ENCODE data around the gene PRPS1.
"Not testable (repeated sequence)": the region's sequence is repeated elsewhere in the genome, so short reads cannot be mapped to it uniquely, and the experiment has no call there.

Gene PRPS1

DNA sequence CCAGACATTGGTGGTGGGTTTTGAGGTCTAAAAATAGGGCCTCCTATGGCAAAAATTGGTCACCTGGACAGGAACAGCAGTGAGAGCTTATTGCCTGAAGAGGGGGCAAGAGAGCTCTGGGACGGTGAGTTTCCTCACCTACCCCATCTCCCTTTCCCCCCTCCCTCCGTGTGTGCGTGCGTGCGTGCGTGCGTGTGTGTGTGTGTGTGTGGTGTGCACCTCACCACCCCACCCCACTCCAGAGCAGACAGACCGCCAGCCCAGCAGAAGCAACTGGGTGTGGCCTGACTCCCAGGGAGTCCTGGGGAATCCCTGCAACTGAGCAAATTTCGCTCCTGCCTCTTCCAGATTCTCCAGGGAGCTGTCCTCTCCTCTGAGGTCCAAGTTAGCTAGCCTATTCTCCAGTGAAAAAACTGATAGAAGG, 44.7 kb downstream of the PRPS1 start:
- FAIRE-seq, result peak; percentile 90
- DNase-seq (ENCODE audit: extremely low spot score, insufficient read length, low read depth), result no peak

DNA sequence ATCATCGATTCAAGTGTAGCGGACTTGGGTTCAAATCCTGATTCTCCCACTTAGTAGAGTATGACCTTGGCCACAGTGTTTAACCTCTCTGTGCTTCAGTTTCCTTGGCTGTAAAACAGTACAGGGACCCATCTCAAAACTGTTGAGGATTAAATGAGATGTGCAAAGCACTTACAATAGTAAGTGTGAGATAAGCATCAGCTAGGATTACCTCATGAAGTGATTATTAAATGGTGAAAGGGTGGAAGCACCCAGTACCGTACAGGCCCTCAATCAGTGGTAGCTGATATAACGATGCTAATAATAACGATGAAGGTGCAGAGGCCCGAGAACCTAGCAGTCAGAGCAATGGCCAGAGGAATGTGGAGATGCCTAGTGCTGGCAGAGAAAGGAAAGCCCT, 45.1 kb downstream of the PRPS1 start:
- FAIRE-seq (peak; percentile 59), DNase-seq (ENCODE audit: extremely low spot score, insufficient read length, low read depth) (no peak)

DNA sequence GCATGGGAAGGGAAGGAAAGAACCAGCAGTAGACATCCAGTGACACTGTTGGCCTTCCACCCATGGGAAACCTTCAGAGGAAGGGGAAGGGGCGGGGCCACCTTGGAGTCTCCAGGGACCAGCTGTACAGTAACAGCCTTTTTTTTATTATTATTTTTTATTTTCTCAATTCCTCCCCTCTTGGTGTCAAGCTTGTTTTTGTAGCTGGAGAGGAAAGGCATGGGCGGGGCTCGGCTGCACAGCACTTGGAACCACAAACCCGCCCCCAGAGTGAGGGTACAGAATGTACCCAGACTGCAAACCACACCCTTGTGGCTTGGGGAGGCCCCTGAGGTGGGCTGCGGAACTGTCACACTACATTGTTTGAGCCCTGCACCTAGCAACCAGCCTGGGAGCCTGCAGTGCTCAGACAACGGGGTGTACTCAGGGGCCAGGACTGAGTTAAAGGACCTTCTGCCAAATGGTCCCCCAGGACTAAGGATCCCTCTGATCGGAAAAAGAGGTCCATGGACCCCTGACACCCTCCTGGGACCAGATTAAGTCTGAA, 45.7 kb downstream of the PRPS1 start:
- FAIRE-seq (peak; percentile 98), DNase-seq (ENCODE audit: extremely low spot score, insufficient read length, low read depth) (peak; percentile 42)

DNA sequence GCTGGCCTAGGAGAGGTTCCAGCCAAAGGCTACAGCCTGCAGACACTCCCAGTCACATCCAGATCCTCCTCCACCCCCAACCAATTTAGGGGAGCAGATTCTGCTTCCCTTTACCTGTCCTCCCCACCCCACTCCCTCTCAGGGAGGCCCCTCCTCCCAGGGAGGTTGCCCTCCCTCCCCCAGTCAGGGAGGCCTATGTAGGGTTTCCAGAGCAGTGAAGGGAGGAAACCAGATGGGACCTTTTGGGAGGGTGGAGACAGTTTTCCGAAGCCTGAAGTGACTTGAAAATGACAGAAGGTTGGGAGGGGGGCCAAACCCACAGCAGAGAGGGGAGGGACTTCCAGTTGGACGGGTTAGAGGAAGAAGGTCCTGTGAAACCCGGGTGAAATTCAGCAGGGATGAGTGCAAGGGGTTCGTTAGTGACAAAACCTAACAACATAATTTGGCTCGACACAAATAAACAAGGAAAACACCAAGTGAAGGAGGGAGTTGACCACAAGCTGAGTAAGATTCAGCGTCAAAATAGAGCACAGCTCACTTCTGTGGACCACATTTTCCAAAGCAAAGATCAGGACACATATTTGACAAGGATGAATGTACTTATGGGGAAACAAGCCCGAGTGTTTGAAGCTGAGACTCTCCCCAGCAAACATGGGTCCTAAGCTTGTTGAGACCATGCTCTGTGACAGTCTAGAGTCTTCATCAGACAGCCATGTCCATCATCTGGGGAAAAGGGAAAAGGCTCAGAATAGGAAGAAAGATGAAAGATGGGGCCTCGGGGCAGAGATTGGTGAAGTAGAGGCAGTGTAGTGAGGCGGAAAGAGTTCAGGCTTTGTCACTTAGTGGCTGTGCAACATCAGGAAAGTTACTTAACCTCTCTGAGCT, 46.4 kb downstream of the PRPS1 start:
- DNase-seq (ENCODE audit: extremely low spot score, insufficient read length, low read depth), result no peak
- FAIRE-seq, result peak; percentile 87

DNA sequence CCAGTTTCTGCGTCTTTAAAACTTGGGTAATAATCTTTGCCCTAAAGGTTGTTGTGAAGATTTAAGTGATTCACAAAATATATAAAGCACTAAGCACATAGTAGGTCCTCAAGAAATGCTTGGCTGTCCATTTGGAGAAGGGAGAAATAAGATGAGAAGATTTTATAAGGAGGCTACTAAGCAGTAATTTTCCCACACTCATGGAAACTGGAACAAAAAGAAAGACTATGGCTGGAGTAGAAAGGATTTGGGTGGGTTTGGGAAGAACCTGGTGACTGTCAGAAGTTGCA, 47.0 kb downstream of the PRPS1 start:
- no peak for DNase-seq (ENCODE audit: extremely low spot score, insufficient read length, low read depth)
- FAIRE-seq, result no peak

DNA sequence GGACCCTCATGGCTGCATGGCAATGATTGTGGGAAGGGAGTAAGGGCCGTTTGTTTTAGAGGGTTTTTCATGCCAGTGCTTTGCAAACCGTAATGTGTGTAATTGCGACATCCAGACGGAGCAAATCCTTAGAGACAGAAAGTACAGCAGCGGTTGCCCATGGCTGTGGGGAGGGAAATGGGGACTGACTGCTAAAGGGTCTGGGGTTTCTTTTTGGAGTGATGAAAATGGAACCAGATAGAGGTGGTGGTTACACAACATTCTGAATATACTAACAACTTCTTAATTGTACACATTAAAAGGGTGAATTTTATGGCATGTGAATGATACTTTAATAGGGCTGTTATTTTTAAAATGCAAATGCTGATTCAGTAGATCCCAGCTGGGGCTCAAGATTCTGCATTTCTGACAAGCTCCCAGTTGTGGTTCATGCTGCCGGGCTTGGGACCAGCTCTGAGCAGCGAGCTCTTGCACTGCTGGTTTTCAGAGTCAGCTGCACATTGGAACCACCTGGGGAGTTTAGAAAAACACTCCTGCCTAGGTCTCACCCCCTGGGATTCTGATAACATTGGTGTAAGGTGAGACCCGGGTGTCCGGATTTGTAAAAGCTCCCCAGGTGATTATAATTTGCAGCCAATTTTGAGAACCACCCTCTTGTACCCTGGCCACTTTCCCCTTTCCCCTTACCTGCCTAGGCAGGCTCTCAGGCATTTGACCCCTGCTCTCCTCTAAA, 47.7 kb downstream of the PRPS1 start:
- DNase-seq (ENCODE audit: extremely low spot score, insufficient read length, low read depth) (no peak), FAIRE-seq (peak; percentile 57)

DNA sequence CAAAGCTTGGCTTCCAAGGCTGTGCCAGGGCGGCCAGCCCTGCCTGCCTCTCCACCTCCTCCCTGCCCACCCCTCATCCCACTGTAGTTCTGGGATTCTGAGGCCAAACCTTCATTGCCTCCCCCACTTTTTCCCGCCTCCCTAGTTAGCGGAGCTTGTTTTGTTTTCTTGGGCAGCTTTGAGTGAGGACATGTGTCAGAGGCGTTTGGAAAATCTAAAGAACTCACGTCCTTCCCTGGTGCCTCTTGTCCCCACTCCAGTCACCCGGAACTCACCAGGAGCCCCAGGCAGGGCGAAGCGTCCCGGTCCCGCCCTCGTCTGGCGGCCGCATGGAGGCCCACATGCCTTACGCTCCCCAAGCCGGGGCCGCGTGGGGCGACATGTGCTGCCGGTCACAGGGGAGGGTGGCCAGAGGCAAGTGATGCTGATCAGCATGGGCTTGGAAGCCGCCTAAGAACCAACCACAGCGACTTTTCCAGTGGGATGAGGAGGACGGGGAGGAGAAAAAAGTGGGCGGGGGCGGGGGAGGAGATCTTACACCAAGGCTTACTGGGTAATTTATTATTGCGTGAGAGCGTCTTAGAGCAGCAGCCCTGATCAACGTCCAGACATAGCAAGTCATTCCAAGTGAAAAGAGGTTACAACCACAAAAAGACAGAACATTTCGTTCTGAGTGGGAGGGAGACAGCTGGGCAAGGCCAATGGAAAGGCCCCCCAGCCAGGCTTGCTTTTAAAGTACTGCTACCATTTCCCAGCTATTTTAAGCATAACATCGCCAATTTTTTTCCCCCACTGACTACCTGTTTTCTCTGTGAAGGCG, 48.5 kb downstream of the PRPS1 start:
- FAIRE-seq (peak; percentile 73), DNase-seq (ENCODE audit: extremely low spot score, insufficient read length, low read depth) (no peak)

DNA sequence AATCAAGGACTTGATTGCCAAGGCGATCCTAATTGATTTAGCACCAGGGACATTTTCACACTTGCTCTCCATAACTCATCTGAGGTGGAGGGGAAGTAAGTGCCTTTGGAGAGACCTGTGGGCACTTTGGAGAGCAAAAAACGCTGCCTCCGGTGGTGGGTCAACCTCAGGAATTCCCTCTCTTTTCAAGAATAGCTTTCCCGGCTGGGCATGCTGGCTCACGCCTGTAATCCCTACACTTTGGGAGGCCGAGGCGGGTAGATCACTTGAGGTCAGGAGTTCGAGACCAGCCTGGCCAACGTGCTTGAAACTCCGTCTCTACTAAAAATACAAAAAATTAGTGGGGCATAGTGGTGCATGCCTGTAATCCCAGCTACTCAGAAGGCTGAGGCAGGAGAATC, 49.2 kb downstream of the PRPS1 start:
- FAIRE-seq, result no peak

DNA sequence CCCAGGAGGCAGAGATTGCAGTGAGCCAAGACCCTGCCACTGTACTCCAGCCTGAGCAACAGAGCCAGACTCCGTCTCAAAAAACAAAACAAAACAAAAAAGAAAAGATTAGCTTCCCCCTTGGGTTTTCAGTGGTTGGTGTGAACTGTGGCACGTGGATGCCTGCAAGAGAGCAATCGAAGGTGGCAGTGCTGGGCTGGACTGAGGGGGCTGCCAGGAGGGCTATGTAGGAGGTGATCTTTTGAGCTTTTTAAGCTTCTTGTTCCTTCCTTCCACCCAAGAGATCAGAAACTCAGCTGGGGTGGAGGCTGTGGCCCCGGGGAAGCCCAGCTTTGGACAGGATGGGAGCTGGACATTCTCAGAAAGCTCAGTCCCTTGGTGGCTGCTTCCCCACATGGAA, 49.6 kb downstream of the PRPS1 start:
- DNase-seq (ENCODE audit: extremely low spot score, insufficient read length, low read depth) (no peak), FAIRE-seq (no peak)

More for the DNA sequence above, 49.2 kb downstream of the PRPS1 start:
- DNase-seq (ENCODE audit: extremely low spot score, insufficient read length, low read depth), result no peak

DNA sequence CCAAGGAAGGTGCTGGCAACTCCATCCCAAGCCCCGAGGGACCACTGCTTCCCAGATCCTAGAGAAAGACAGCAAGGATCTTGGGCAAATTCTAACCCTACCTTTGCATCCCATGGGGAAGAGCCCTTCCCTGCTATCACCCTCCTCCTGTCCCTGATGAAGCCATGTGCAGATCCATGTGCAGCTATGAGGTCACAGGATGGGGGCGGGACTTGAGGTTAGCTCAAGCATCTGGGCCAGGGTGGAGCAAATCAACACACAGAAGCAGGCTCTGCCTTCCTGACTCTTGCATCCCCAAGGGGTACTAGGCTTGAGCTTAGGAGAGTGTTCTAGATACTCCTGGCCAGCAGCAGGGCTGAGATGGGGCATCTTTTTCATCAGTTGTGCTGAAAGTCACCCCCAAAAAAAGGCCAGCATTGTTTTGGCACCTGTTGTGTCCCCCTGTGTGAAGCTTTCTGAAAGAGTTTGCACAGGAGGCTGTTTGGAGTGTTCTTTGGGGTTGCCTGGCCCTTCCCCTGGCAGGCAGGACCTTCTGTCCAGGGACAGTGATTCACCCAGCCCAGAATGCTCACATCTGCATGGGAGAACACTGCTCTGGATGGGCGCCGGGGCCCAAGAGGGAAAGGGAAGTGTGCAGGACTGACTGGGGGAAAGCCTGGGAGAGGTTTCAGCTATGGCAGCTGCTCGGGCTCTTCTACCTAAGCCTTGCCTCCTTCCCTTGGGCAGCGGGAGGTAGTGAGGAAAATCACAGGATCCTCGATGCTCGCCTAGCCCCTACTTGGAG, 50.8 kb downstream of the PRPS1 start:
- FAIRE-seq (peak; percentile 75), DNase-seq (ENCODE audit: extremely low spot score, insufficient read length, low read depth) (no peak)

DNA sequence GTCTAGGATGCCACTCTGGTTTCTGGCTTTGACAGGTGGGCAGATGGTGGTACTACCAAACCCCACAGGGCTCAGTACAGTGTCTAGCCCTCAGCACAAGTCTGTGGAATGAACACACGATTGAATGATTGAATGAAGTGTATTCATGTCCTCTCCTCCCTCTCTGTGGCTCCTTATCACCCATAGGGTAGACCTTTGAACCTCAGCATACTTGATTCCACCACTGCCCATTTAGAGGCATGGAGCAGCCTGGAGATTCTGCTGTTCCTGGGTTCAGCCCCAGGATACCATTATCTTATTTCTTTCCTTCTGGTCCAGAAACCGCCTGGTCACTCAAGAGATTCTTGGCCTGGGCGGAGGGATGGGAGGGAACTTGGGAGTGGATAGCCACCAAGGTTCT, 53.9 kb downstream of the PRPS1 start:
- DNase-seq (ENCODE audit: extremely low spot score, insufficient read length, low read depth), result no peak

DNA sequence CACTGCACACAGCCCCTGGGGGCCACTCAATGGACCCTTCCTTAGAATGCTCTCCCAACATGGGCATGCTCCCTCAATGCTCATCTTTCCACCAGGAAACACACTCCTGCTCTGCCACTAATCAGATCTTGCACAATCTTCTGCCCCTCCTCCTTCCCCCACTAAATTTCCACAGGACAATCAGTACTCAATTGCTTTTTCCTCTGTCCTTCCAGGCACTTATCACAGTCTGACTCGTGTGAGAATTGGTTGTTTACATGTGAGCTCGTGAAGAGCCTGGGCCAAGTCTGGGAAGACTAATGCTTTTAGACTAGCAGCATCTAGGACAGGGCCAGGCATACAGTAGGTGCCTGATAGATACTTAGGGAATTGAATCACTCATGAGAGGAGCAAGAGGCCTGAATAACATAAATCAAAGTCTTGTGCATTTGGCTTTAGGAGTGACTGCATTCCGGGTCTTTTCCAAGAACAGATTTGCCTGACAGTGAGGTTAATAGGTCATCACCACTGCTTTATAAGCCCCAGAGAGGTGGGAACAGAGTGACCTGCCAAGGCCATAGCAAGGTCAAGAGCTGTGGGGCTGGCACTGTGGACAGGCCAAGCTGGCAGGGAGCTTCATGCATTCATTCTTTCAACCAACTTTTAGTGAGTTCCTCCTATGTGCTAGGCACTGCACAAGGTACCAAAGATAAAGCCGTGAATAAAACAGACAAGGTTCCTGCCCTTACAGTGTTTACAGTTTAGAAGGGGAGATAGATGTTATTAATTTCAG, 55.0 kb downstream of the PRPS1 start:
- FAIRE-seq (no peak), DNase-seq (ENCODE audit: extremely low spot score, insufficient read length, low read depth) (no peak)

More for the DNA sequence above, 53.9 kb downstream of the PRPS1 start:
- no peak for FAIRE-seq

DNA sequence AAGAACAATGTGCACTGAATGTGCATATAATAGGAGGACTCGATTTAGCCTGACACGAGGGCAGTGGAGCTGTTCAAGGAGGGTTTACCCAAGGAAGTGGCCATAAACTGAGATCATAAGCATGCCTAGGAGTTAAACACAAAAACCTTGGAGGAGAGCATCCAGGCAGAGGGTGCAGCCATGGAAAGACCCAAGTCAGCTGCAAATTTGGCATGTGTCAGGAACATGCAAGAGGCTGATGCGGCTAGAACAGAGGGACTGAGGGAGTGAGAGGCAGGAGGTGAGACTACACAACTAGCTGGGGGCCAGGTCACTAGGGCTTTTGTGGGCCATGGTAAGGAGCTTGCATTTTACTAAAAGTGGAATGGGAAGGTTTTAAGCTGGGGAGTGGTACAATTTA, 55.6 kb downstream of the PRPS1 start:
- FAIRE-seq (no peak), DNase-seq (ENCODE audit: extremely low spot score, insufficient read length, low read depth) (no peak)

DNA sequence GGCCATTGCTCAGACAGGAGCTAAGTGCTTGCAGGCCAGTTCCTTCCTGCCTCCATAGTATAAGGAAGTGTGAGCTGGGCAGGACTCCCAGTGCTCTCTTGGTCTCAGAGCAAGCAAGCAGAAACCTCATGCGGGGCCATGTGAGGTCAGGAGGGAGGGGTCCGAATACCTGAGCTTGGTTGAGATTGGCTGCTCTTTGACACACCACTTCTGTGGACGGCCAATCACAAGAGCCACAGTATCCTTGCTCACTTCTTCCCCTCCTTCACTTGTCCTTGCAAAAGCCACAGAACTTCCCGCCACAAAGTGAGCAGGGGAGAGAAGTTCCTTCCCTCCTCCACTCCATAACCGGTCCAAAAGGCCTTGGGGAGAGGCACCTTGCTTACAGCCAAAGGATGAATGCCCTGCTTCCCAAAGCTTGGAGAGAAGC, 56.7 kb downstream of the PRPS1 start:
- DNase-seq (ENCODE audit: extremely low spot score, insufficient read length, low read depth), result no peak

DNA sequence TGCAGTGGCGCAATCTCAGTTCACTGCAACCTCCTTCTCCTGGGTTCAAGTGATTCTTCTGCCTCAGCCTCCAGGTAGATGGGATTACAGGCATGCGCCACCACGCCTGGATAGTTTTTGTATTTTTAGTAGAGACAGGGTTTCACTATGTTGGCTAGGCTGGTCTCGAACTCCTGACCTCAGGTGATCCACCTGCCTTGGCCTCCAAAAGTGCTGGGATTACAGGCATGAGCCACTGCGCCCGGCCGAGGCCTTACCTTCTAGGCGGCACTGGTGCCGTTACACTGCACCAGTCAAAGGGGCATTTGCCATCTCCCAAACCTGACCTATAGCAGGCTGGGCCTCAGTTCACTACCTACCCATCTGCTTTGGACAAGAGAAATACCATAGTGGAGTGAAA, 57.3 kb downstream of the PRPS1 start:
- DNase-seq (ENCODE audit: extremely low spot score, insufficient read length, low read depth); FAIRE-seq: not testable (repeated sequence)

More for the DNA sequence above, 56.7 kb downstream of the PRPS1 start:
- FAIRE-seq, result peak; percentile 89

DNA sequence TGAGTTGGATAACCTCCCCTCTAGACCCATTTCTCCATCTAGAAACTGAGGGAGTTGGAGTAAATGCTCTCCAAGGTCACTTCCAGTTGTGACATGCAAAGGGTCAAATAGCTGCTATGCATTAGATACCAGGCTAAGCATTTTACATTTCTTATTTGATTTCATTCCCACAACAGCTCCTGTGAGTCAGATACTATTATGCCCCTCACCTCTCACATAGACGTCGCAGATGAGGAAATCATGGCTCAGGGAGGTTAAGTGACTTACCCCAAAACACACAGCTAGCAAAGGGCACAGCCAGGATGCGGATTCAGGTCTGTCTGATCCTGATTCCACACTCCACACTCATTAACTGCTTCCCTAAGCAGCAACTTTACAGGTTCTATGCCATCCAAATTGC, 57.7 kb downstream of the PRPS1 start:
- FAIRE-seq, result no peak
- no peak for DNase-seq (ENCODE audit: extremely low spot score, insufficient read length, low read depth)

DNA sequence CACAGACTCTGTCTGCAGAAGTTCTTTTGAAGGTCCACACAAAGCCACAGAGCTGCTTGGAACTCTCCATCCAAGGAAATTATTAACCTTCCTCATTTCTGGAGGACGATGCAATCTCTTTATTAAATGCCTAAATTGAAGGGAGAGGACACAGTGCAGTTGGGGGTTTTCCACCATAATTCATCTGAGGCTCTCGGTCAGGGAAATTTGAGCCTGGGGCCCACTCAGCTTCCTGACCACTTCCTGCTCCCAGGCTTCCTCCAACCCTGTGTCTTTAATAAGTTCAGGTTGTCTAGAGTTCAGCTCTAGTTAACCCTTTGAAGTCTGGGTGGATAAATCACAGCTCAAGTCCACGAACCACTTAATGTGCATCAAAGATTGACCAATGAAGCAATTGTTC, 58.5 kb downstream of the PRPS1 start:
- DNase-seq (ENCODE audit: extremely low spot score, insufficient read length, low read depth) (no peak), FAIRE-seq (peak; percentile 58)

DNA sequence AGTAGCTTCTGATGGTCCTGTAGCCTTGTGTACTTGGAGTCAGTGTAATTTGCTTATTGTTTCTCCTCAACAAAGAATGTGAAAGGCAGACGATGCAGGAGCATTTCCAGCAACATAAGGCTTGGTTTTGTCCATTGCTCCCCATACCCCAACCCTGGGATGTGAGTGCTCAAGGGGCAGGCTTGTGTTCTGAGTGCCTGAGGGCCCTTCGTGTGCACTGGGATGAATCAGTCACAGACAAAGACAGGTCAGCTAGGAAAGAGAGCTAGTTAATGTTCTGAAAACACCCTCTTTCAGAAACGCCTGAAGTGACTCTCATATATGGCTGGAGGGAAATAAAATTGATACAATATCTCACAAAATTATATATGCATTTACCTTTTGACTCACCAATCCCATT, 59.1 kb downstream of the PRPS1 start:
- no peak for FAIRE-seq
- DNase-seq (ENCODE audit: extremely low spot score, insufficient read length, low read depth), result no peak

DNA sequence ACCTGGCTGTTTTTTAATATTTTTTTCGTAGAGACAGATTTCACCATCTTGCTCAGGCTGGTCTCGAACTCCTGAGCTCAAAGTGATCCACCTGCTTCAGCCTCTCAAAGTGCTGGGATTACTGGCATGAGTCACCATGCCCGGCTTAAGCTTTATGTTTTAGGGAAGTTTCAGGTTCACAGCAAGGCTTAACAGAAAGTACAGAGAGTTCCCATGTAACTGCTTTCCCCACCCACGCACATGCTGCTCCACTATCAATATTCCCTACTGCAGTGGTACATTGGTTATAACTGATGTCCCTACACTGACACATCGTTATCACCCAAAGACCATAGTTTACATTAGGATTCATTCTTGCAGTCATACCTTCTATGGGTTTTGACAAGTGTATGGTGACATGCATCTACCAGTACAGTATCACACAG, 62.7 kb downstream of the PRPS1 start:
- peak; percentile 84 for FAIRE-seq

More for the DNA sequence above, 62.7 kb downstream of the PRPS1 start:
- no peak for DNase-seq (ENCODE audit: extremely low spot score, insufficient read length, low read depth)

Measured in GM18507 (cell line).